Stimulated activated CD4-positive, alpha-beta T cell treated with anti-CD3 and anti-CD28 coated beads, Interleukin-4, amount 100 ng/mL, for 24 hours (primary cell): ENCODE measurements around the gene MYOT.
A peak's percentile ranks its signal among the peaks of the same experiment; 100 is the strongest.
"Not testable (repeated sequence)": the region's sequence is repeated elsewhere in the genome, so short reads cannot be mapped to it uniquely, and the experiment has no call there.

Experiments used
- DNase-seq: peaks from one replicate; pipeline ENCODE4 v3.0.0-alpha.2; 2020

Gene MYOT

GRCh38 chr5:137856916-137857862 lies 10.5 kb upstream of the MYOT start:
- no peak for DNase-seq

GRCh38 chr5:137858223-137858916 lies 9.3 kb upstream of the MYOT start:
- DNase-seq: no peak

- DNase-seq: no peak
Observed at GRCh38 chr5:137858954-137859353, 8.7 kb upstream of the MYOT start.

GRCh38 chr5:137862251-137862650 lies 5.4 kb upstream of the MYOT start:
- no peak for DNase-seq

- DNase-seq: not testable (repeated sequence)
Observed at GRCh38 chr5:137863653-137864052, 4.0 kb upstream of the MYOT start.

- DNase-seq: no peak
Observed at GRCh38 chr5:137866541-137867388, 895 bp upstream of the MYOT start.

- DNase-seq: no peak
Observed at GRCh38 chr5:137870647-137871339, 3.1 kb downstream of the MYOT start.

- no peak for DNase-seq
Observed at GRCh38 chr5:137871571-137871970, 3.9 kb downstream of the MYOT start.

GRCh38 chr5:137872466-137872865 lies 4.8 kb downstream of the MYOT start:
- DNase-seq: no peak

GRCh38 chr5:137876101-137876500 lies 8.4 kb downstream of the MYOT start:
- DNase-seq: no peak

GRCh38 chr5:137880313-137880712 lies 12.7 kb downstream of the MYOT start:
- DNase-seq: no peak

GRCh38 chr5:137887831-137888230 lies 20.2 kb downstream of the MYOT start:
- no peak for DNase-seq

- no peak for DNase-seq
Observed at GRCh38 chr5:137888466-137888862, 20.8 kb downstream of the MYOT start.

- DNase-seq: peak; percentile 79
Observed at GRCh38 chr5:137888863-137889759, 21.5 kb downstream of the MYOT start, which contains the start of gene PKD2L2. Gene PKD2L2, plus strand, starts transcription at chr5:137889457. Its CDS starts 35 bp downstream, at chr5:137889492.

- no peak for DNase-seq
Observed at GRCh38 chr5:137890845-137891244, 23.2 kb downstream of the MYOT start.

GRCh38 chr5:137891849-137892248 lies 24.2 kb downstream of the MYOT start:
- DNase-seq: no peak

GRCh38 chr5:137894586-137894985 lies 26.9 kb downstream of the MYOT start:
- DNase-seq: no peak

GRCh38 chr5:137896560-137896959 lies 28.9 kb downstream of the MYOT start:
- no peak for DNase-seq

GRCh38 chr5:137899493-137899892 lies 31.8 kb downstream of the MYOT start:
- no peak for DNase-seq

- no peak for DNase-seq
Observed at GRCh38 chr5:137901011-137901817, 33.6 kb downstream of the MYOT start.
